Esophagus squamous epithelium (tissue), 4 donors: ENCODE results near the gene PI4K2B.

ENCODE experiments used
- POLR2A ChIP-seq, 4 donors: fragments of 450-650 bp; IDR thresholded peaks; one replicate each; pipeline ENCODE4 v1.6.1; 2017; ENCODE audit warnings: antibody characterized with exemption in 4 of 4, mild to moderate bottlenecking in 4 of 4, moderate library complexity in 3 of 4
- TF ChIP-seq, protein P1 (sequence below), 6 experiments: fragments of 450-650 bp in 4 of 6; fragments of 200-600 bp in 2 of 6; sonication (generic) in 2 of 6; IDR thresholded peaks; one replicate each; pipeline ENCODE4 v1.5.1; 2016 to 2019; ENCODE audit warnings: antibody characterized with exemption in 6 of 6, mild to moderate bottlenecking in 4 of 6, moderate library complexity in 4 of 6

- TF ChIP-seq, protein P1, sequence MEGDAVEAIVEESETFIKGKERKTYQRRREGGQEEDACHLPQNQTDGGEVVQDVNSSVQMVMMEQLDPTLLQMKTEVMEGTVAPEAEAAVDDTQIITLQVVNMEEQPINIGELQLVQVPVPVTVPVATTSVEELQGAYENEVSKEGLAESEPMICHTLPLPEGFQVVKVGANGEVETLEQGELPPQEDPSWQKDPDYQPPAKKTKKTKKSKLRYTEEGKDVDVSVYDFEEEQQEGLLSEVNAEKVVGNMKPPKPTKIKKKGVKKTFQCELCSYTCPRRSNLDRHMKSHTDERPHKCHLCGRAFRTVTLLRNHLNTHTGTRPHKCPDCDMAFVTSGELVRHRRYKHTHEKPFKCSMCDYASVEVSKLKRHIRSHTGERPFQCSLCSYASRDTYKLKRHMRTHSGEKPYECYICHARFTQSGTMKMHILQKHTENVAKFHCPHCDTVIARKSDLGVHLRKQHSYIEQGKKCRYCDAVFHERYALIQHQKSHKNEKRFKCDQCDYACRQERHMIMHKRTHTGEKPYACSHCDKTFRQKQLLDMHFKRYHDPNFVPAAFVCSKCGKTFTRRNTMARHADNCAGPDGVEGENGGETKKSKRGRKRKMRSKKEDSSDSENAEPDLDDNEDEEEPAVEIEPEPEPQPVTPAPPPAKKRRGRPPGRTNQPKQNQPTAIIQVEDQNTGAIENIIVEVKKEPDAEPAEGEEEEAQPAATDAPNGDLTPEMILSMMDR (IDR thresholded peaks at IDR 0.05): no peak
- TF ChIP-seq POLR2A (IDR thresholded peaks at IDR 0.05): no peak
Measured at GRCh38 chr4:25215511-25215910, 18.3 kb upstream of the PI4K2B start.
